CD14-positive monocyte (primary cell): ENCODE measurements around the gene RALGAPA1. TPM values are rescaled to one million over a fixed set of nuclear protein-coding genes. Genes with fewer than 3 reads are reported as not detected.
"Not testable (repeated sequence)": the region's sequence is repeated elsewhere in the genome, so short reads cannot be mapped to it uniquely, and the experiment has no call there.

Experiments
- DNase-seq, 3 donors: peaks; one replicate each; pipeline ENCODE4 v3.0.0-alpha.2; 2011 to 2022
- H2AFZ ChIP-seq: 2 replicates; pipeline ENCODE4 v1.6.0; 2012; ENCODE audit warnings: mild to moderate bottlenecking, low read depth, low read length, inconsistent platforms; ENCODE audit not compliant: insufficient read depth, poor library complexity, severe bottlenecking
- H3K27ac ChIP-seq, 2 donors: 1 replicate in 1 of 2; 2 replicates in 1 of 2; pipeline ENCODE4 v1.5.1; 2012 to 2013; ENCODE audit warnings: low read length in 2 of 2, control low read depth in 1 of 2, inconsistent platforms in 1 of 2, low read depth in 1 of 2, mild to moderate bottlenecking in 1 of 2
- H3K27me3 ChIP-seq, 2 donors: one replicate each; pipeline versions ENCODE4 v1.6.0 to v1.6.1; 2011 to 2013; ENCODE audit warnings: low read length in 2 of 2; ENCODE audit not compliant: control insufficient read depth in 2 of 2, insufficient read depth in 2 of 2
- H3K36me3 ChIP-seq, 2 donors: replicated peaks in 1 of 2; 1 replicate in 1 of 2; 2 replicates in 1 of 2; pipeline versions ENCODE4 v1.5.1 to v1.6.1; 2012 to 2013; ENCODE audit warnings: low read length in 2 of 2, control low read depth in 1 of 2, inconsistent platforms in 1 of 2, mild to moderate bottlenecking in 1 of 2; ENCODE audit not compliant: insufficient read depth in 2 of 2, control insufficient read depth in 1 of 2
- H3K4me1 ChIP-seq, 2 donors: 1 replicate in 1 of 2; 2 replicates in 1 of 2; pipeline versions ENCODE4 v1.5.1 to v1.6.1; 2012 to 2013; ENCODE audit warnings: low read length in 2 of 2, control low read depth in 1 of 2, inconsistent platforms in 1 of 2, mild to moderate bottlenecking in 1 of 2, moderate library complexity in 1 of 2; ENCODE audit not compliant: insufficient read depth in 2 of 2, control insufficient read depth in 1 of 2
- H3K4me2 ChIP-seq: replicated peaks from 2 replicates; pipeline ENCODE3; 2012; ENCODE audit warnings: low read length, moderate library complexity, mild to moderate bottlenecking; ENCODE audit not compliant: poor library complexity, severe bottlenecking; ENCODE audit errors: extremely low read depth
- H3K4me3 ChIP-seq, 3 experiments: fragments of 200-600 bp in 1 of 3; sonication (generic) in 1 of 3; replicated peaks in 1 of 3; 1 replicate in 2 of 3; 2 replicates in 1 of 3; pipeline ENCODE4 v1.5.1; 2011 to 2013; ENCODE audit warnings: low read length in 3 of 3, mild to moderate bottlenecking in 3 of 3, control low read depth in 2 of 3, low read depth in 2 of 3, inconsistent platforms in 1 of 3, moderate library complexity in 1 of 3
- H3K79me2 ChIP-seq: 2 replicates; pipeline ENCODE4 v1.6.0; 2012; ENCODE audit warnings: mild to moderate bottlenecking, control low read depth, inconsistent platforms, low read length, moderate library complexity; ENCODE audit not compliant: insufficient read depth
- H3K9ac ChIP-seq: 2 replicates; pipeline ENCODE4 v1.6.0; 2017; ENCODE audit warnings: low read length, mild to moderate bottlenecking; ENCODE audit not compliant: insufficient read depth, poor library complexity, severe bottlenecking
- H3K9me3 ChIP-seq, 2 donors: replicated peaks in 1 of 2; 1 replicate in 1 of 2; 2 replicates in 1 of 2; pipeline versions ENCODE4 v1.5.1 to v1.6.1; 2012 to 2013; ENCODE audit warnings: low read length in 2 of 2, control low read depth in 1 of 2; ENCODE audit not compliant: control insufficient read depth in 1 of 2, insufficient read depth in 1 of 2
- H4K20me1 ChIP-seq: 2 replicates; pipeline ENCODE4 v1.6.0; 2012; ENCODE audit warnings: mild to moderate bottlenecking, low read length, control low read depth, moderate library complexity; ENCODE audit not compliant: insufficient read depth
- H3K27ac Mint-ChIP-seq, 7 donors: one replicate each; pipeline ENCODE4 v1.8.0; 2020; ENCODE audit warnings: mild to moderate bottlenecking in 7 of 7, mixed read lengths in 7 of 7, moderate library complexity in 6 of 7, inconsistent platforms in 2 of 7
- H3K27me3 Mint-ChIP-seq, 3 donors: one replicate each; pipeline ENCODE4 v1.8.0; 2021 to 2022; ENCODE audit warnings: low read depth in 3 of 3, mild to moderate bottlenecking in 3 of 3, mixed read lengths in 3 of 3, moderate library complexity in 3 of 3, inconsistent platforms in 1 of 3
- H3K36me3 Mint-ChIP-seq, 2 donors: one replicate each; pipeline ENCODE4 v1.8.0; 2020; ENCODE audit warnings: mixed read lengths in 2 of 2, inconsistent platforms in 1 of 2, mild to moderate bottlenecking in 1 of 2
- H3K4me1 Mint-ChIP-seq: one replicate; pipeline ENCODE4 v1.8.0; 2020; ENCODE audit warnings: mild to moderate bottlenecking, mixed read lengths
- H3K4me3 Mint-ChIP-seq, 2 donors: one replicate each; pipeline ENCODE4 v1.8.0; 2020; ENCODE audit warnings: mild to moderate bottlenecking in 2 of 2, mixed read lengths in 2 of 2, moderate library complexity in 1 of 2
- H3K9me3 Mint-ChIP-seq, 7 donors: one replicate each; pipeline ENCODE4 v1.8.0; 2020 to 2022; ENCODE audit warnings: mixed read lengths in 7 of 7, mild to moderate bottlenecking in 6 of 7, moderate library complexity in 6 of 7, inconsistent platforms in 2 of 7
- WGBS: methylation state at CpG from one replicate; pipeline ENCODE4 v1.1.5; 2013; ENCODE audit warnings: missing lambda C conversion rate; ENCODE audit not compliant: insufficient coverage; 5-methylcytosine and 5-hydroxymethylcytosine counted together
- intact Hi-C, 2 donors: fragments of 100-400 bp; cut with micrococcal nuclease; formaldehyde crosslinking; loops; one replicate each; pipeline versions ENCODE4 v1.15.0 to v1.15.1; 2023
- polyA plus RNA-seq, 3 donors: library from polyadenylated mRNA; depleted of rRNA in 1 of 3; unstranded in 2 of 3; stranded (reverse) in 1 of 3; fragments of 300-500 nt in 2 of 3; fragments of >200 nt in 1 of 3; fragmentation: Illumina TruSeq in 2 of 3; gene quantifications; 1 replicate in 2 of 3; 2 replicates in 1 of 3; pipeline ENCODE4 v1.2.3, GENCODE V29; 2012 to 2021
- TF ChIP-seq, protein P1 (sequence below): fragments of 200-600 bp; IDR thresholded peaks from one replicate; pipeline ENCODE4 v1.8.0; 2022; ENCODE audit warnings: antibody characterized with exemption, mild to moderate bottlenecking

RALGAPA1 gene
- polyA plus RNA-seq, 3 donors: 3.2 to 7.4 (median 4.1) TPM

DNA sequence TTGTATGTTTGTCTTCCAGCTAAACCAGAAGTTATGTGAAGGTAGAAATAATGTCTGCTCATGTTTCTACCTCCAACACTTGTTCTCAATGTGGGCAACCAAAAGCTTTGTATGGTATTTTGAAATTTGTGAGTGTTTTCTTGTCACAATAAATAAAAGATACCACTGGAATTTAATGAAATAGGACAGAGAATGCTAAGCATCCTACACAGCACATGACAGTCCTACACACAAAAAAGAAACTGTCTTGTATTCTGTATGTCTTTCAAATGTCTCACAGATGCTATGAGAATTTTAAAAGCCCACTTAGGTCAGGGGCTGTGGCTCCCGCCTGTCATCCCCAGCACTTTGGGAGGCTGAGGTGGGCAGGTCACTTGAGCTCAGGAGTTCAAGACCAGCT is 68.9 kb downstream of the RALGAPA1 start:
- no peak overlapping the region for H3K4me3 ChIP-seq
- no peaks in the 10 kb centered on the region for H3K27me3 ChIP-seq
- peaks cover 0 to 14% of the 10 kb centered on the region in 2 donors for H3K36me3 ChIP-seq
- intact Hi-C loops: no loop called here
- no peaks in the 10 kb centered on the region for H4K20me1 ChIP-seq
- no peak overlapping the region for H3K27ac Mint-ChIP-seq
- H3K4me2 ChIP-seq: no peak overlapping the region
- no peaks in the 10 kb centered on the region for H3K27me3 Mint-ChIP-seq
- H2AFZ ChIP-seq: no peak overlapping the region
- TF ChIP-seq, protein P1, sequence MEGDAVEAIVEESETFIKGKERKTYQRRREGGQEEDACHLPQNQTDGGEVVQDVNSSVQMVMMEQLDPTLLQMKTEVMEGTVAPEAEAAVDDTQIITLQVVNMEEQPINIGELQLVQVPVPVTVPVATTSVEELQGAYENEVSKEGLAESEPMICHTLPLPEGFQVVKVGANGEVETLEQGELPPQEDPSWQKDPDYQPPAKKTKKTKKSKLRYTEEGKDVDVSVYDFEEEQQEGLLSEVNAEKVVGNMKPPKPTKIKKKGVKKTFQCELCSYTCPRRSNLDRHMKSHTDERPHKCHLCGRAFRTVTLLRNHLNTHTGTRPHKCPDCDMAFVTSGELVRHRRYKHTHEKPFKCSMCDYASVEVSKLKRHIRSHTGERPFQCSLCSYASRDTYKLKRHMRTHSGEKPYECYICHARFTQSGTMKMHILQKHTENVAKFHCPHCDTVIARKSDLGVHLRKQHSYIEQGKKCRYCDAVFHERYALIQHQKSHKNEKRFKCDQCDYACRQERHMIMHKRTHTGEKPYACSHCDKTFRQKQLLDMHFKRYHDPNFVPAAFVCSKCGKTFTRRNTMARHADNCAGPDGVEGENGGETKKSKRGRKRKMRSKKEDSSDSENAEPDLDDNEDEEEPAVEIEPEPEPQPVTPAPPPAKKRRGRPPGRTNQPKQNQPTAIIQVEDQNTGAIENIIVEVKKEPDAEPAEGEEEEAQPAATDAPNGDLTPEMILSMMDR: no peak
- peaks cover 0 to 2% (median 0%) of the 10 kb centered on the region in 7 donors for H3K9me3 Mint-ChIP-seq
- H3K27ac ChIP-seq: no peak overlapping the region
- no peaks in the 10 kb centered on the region for H3K4me1 ChIP-seq
- no peak overlapping the region for H3K4me3 Mint-ChIP-seq
- no peak overlapping the region for H3K9ac ChIP-seq
- H3K79me2 ChIP-seq: no peaks in the 10 kb centered on the region
- DNase-seq: no peak
- H3K36me3 Mint-ChIP-seq: peaks cover 27 to 29% of the 10 kb centered on the region in 2 donors
- no peaks in the 10 kb centered on the region for H3K4me1 Mint-ChIP-seq
- H3K9me3 ChIP-seq: no peaks in the 10 kb centered on the region
- whole genome bisulfite sequencing: no CpG with 5 or more reads among the region's 1 CpG

DNA sequence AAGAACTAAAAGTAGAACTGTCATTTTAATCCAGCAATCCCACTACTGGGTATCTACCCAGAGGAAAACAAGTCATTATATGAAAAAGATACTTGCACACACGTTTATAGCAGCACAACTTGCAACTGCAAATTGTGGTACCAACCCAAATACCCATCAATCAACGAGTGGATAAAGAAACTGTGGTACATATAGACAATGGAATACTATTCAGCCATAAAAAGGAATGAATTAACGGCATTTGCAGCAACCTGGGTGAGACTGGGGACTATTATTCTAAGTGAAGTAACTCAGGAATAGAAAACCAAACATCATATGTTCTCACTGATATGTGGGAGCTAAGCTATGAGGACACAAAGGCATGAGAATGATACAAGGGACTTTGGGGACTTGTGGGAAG is 73.9 kb downstream of the RALGAPA1 start:
- no CpG with 5 or more reads among the region's 3 CpGs for WGBS
- H3K36me3 Mint-ChIP-seq: peaks cover 30 to 35% of the 10 kb centered on the region in 2 donors
- H3K4me1 Mint-ChIP-seq, H3K79me2 ChIP-seq, H3K9me3 ChIP-seq, intact Hi-C loops, H2AFZ ChIP-seq, H3K27me3 Mint-ChIP-seq, H3K9ac ChIP-seq, H3K4me3 ChIP-seq, H4K20me1 ChIP-seq, DNase-seq, H3K9me3 Mint-ChIP-seq, H3K27me3 ChIP-seq, H3K4me2 ChIP-seq, H3K27ac Mint-ChIP-seq, H3K27ac ChIP-seq, H3K36me3 ChIP-seq, H3K4me1 ChIP-seq, H3K4me3 Mint-ChIP-seq: not testable (repeated sequence)

DNA sequence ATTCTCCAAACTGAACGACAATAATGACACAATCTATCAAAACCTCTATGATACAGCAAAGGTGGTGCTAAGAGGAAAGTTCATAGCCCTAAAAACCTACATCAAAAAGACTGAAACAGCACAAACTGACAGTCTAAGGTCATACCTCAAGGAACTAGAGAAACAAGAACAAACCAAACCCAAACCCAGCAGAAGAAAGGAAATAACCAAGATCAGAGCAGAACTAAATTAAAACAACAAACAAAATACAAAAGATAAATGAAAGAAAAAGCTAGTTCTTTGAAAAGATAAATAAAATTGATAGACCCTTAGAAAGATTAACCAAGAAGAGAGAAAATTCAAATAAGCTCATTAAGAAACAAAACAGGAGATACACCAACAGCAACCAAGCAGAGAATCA is 75.6 kb downstream of the RALGAPA1 start:
- H3K4me3 Mint-ChIP-seq, H3K9ac ChIP-seq, H3K36me3 ChIP-seq, intact Hi-C loops, H3K4me3 ChIP-seq, DNase-seq, H2AFZ ChIP-seq, H3K79me2 ChIP-seq, H3K9me3 ChIP-seq, H3K27ac ChIP-seq, H3K27me3 ChIP-seq, H3K27me3 Mint-ChIP-seq, H3K4me1 ChIP-seq, H3K4me2 ChIP-seq, H4K20me1 ChIP-seq, H3K4me1 Mint-ChIP-seq, H3K9me3 Mint-ChIP-seq: not testable (repeated sequence)
- WGBS: no CpG with 5 or more reads among the region's 1 CpG
- peaks cover 36 to 41% of the 10 kb centered on the region in 2 donors for H3K36me3 Mint-ChIP-seq
- H3K27ac Mint-ChIP-seq: peak overlapping the region in 1 of 7 donors; percentile 1
